NCI-H1092 (cell line): ENCODE measurements around the gene KPNA6.
"Not testable (repeated sequence)": the region's sequence is repeated elsewhere in the genome, so short reads cannot be mapped to it uniquely, and the experiment has no call there.

Experiments
- DNase-seq: peaks from one replicate; lab custom pipeline; 2025; lab: John Stamatoyannopoulos, UW

KPNA6 gene

GRCh38 chr1:32100807-32101708 lies 6.8 kb upstream of the KPNA6 start:
- no peak for DNase-seq

- DNase-seq: no peak
Observed at GRCh38 chr1:32104127-32104526, 3.7 kb upstream of the KPNA6 start.

DNA sequence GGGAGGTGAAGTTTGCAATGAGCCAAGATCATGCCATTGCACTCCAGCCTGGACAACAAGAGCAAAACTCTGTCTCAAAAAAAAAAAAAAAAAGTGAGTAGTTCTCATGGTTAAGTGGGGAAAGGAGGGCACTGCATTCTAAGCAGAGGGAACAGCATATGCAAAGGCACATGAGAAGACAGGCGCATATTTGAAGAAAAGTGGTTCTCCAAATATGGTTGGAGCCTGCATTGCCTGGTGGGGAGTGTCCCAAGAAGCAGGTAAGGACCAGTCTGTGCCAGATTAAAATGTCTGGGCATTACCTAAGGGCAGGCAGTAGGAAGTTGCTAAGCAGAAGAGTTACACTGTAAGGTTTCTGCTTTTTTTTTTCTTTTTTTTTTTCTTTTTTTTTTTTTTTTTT lies 2.5 kb upstream of the KPNA6 start:
- no peak for DNase-seq

- no peak for DNase-seq
Observed at GRCh38 chr1:32106663-32107275, 1.1 kb upstream of the KPNA6 start.

DNA sequence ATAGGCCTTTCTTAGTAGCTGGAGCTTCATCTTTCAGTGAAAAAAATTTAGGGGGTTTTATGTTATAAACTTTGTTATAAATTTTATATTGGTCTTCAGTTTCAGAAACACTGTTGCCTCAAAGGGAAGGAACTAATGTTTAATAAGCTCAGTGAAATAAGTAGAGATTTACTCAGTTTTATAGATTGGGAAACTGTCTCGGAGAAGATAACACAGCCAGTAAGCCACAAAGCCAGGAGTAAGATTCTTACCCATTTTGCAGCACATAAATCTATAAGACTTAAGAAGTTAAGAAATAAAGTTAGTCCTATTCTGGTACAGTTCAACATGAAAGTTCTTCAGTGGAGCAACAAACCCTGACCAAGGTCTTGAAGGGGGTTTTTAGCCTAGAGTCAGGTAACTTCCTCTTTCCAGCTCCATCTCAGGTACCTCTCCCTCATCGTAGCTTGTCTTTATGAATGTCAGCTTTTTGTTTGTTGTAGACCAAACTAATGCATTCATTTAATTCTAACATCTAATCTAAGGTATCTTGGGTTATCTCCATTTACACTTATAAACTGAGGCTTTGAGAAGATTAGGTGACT lies 3.3 kb downstream of the KPNA6 start:
- no peak for DNase-seq

DNA sequence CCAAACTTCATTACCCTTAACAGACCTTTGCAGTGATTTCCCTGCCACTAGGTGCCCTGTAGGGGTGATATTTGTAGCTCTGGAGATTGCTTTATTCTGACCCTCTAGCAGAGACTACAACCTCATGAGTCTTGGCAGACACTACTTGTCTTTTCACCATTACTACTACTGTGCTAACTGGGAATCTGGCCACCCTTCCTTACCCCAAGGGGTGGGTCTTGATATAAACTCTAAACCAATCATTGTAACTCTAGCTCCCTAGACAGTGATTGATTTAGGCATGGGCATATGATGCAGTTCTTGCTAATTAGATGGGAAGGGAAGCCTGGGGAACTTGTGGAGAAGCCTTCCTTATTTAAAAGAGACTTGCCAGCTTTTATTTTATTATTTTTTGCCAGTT lies 3.9 kb downstream of the KPNA6 start:
- DNase-seq: no peak

- DNase-seq: no peak
Observed at GRCh38 chr1:32112806-32113375, 5.0 kb downstream of the KPNA6 start.

DNA sequence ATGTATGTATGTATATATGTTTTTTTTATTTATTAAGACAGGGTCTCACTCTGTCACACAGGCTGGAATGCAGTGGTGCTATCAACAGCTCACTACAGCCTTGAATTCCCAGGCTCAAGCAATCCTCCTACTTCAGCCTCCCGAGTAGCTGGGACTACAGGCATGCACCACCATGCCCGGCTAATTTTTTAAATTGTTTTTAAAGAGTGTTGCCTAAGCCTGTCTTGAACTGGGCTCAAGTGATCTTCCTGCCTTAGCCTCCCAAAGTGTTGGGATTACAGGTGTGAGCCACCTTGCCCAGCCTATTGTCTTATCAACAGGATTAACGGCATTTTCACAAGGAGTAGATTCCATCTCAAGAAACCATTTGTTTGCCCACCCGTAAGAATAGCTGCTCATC lies 5.6 kb downstream of the KPNA6 start:
- DNase-seq: not testable (repeated sequence)

DNA sequence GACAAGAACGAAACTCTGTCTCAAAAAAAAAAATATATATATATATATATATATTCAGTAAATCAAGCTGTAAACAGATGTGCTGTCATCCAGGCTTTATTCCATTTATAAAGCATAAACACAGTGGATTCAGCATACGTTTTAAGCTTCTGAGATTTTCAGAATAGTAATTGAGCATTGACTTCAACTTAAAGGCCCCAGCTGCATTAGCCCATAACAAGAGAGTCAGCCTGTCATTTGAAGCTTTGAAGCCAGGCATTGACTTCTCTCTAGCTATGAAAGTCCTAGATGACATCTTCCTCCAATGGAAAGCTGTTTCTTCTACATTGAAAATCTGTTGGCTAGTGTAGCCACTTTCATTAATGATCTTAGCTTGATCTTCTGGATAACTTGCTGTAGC lies 6.6 kb downstream of the KPNA6 start:
- no peak for DNase-seq

DNA sequence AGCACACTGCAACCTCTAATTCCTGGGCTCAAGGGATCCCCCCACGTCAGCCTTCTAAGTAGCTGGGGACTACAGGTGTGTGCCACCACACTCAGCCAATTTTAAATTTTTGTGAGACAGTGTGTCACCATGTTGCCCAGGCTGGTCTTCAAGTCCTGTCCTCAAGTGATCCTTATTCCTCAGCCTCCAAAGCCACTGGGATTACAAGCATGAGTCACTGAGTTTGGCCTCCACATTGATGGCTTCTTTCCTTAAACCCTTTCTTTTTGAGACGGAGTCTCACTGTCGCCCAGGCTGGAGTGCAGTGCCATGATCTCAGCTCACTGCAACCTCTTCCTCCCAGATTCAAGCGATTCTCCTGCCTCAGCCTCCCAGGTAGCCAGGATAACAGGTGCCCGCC lies 7.6 kb downstream of the KPNA6 start:
- no peak for DNase-seq

DNA sequence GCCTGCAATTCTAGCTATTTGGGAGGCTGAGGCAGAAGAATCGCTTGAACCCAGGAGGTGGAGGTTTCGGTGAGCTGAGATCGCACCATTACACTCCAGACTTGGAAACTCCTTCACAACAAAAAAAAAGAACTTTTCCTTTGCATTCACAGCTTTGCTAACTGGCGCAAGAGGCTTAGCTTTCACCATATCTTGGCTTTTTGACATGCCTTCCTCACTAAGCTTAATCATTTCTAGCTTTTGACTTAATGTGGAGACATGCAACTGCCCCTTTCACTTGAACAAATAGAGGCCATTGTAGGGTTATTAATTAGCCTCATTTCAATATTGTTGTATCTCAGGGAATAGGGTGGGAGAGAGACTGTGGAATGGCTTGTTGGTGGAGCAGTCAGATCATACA lies 8.7 kb downstream of the KPNA6 start:
- no peak for DNase-seq

- DNase-seq: no peak
Observed at GRCh38 chr1:32122151-32122550, 14.3 kb downstream of the KPNA6 start.

DNA sequence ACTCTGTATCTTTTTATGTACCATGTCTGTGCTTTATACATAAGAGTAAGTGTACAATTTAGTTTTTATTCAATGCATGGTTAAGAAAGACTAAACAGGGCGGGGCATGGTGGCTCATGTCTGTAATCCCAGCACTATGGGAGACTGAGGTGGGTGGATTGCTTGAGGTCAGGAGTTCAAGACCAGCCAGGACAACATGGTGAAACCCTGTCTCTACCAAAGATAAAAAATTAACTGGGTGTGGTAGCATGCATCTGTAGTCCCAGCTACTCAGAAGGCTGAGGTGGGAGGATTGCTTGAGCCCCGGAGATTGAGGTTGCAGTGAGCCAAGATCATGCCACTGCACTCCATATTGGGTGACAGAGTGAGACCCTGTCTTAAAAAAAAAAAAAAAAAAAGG lies 15.5 kb downstream of the KPNA6 start:
- DNase-seq: not testable (repeated sequence)

DNA sequence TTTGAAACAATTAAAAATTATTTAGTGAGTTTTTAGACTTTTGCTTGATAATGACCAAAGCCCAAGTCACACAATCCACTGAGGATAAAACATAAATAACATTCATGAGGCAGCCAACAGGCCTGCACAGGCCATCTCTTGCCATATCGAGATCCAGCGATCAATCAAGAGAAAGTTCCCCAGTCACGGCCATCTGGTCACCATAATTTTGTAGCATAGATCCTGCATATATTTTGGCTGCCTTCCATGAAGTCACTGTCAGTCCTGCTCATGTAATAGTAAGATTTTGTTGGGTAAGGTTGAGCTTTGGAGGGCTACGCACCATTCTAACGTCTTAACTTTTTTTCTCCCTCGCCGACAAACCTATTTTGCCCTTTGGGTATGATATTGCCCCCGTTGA lies 17.5 kb downstream of the KPNA6 start:
- DNase-seq: no peak

GRCh38 chr1:32126770-32127169 lies 18.9 kb downstream of the KPNA6 start:
- DNase-seq: no peak

- DNase-seq: no peak
Observed at GRCh38 chr1:32127409-32128198, 19.7 kb downstream of the KPNA6 start.

- no peak for DNase-seq
Observed at GRCh38 chr1:32128479-32128878, 20.6 kb downstream of the KPNA6 start.

GRCh38 chr1:32128964-32129363 lies 21.1 kb downstream of the KPNA6 start:
- DNase-seq: no peak

GRCh38 chr1:32133950-32134280 lies 26.1 kb downstream of the KPNA6 start:
- not testable (repeated sequence) for DNase-seq

DNA sequence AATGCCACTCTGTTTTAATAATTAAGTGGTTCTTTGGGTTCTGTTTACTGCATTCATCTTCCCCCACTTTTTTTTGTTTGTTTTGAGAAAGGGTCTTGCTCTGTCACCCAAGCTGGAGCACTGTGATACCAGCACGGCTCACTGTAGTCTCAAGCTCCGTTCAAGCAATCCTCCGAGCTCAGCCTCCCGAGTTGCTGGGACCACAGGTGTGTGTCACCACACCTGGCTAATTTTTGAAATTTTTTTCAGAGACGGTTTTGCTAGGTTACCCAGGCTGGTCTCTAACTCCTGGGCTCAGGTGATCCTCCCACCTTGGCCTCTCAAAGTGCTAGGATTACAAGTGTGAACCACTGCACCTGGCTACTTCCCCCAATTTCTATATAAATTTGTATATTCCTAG lies 29.3 kb downstream of the KPNA6 start:
- no peak for DNase-seq

DNA sequence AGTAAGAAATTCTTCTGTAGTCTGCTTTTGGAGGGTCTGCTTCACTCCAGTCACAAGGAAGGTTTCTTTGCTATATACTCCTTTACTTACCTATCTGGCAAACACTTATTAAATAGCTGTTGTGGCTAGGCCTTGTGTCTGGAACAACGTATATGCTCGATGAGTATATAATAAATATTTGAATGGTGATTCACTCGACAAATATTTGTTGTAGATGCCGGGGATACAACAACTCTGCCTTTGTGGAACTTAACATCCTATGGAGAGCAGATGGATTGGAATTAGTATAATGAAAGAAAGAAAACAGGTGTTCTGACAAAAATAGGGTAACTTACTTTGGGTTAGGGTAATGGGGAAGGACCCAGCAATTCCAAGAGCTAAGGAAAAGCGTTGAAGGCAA lies 31.1 kb downstream of the KPNA6 start:
- DNase-seq: no peak
